SK-N-MC (cell line): ENCODE data around the gene CCDC187.

Experiments
- DNase-seq: peaks from one replicate; pipeline ENCODE4 v3.0.0-alpha.2; 2011; ENCODE audit warnings: low read depth, low spot score
- H3K27ac ChIP-seq: fragments of 200-600 bp; sonication (generic); 2 replicates; pipeline ENCODE4 v1.5.1; 2016; ENCODE audit warnings: mixed run types
- H3K36me3 ChIP-seq: fragments of 200-600 bp; sonication (generic); 2 replicates; pipeline ENCODE4 v1.6.1; 2017; ENCODE audit warnings: antibody characterized with exemption, low read length, mixed read lengths; ENCODE audit not compliant: insufficient read depth
- H3K4me3 ChIP-seq: fragments of 200-600 bp; sonication (generic); 2 replicates; pipeline ENCODE4 v1.5.1; 2016
- H3K9ac ChIP-seq: fragments of 200-600 bp; sonication (generic); 2 replicates; pipeline ENCODE4 v1.8.0; 2017; ENCODE audit warnings: mixed run types, mixed read lengths; ENCODE audit not compliant: insufficient read length
- H3K9me3 ChIP-seq: fragments of 200-600 bp; sonication (generic); 2 replicates; pipeline ENCODE4 v1.6.1; 2017; ENCODE audit warnings: low read depth, mild to moderate bottlenecking, antibody characterized with exemption, low read length, moderate library complexity, mixed read lengths
- EZH2 ChIP-seq: fragments of 200-600 bp; sonication (generic); IDR thresholded peaks from one replicate; pipeline ENCODE4 v1.6.1; 2017; ENCODE audit warnings: antibody characterized with exemption
- FOXP2 ChIP-seq: optimal IDR thresholded peaks from 2 replicates; pipeline ENCODE3; 2011; ENCODE audit warnings: mild to moderate bottlenecking, moderate library complexity; ENCODE audit not compliant: insufficient read depth; ENCODE audit errors: extremely low read length, control extremely low read depth
- POLR2AphosphoS5 ChIP-seq: IDR thresholded peaks from 2 replicates; pipeline ENCODE4 v1.6.1; 2012; ENCODE audit warnings: mild to moderate bottlenecking, low read depth, low read length, borderline replicate concordance

Gene CCDC187

GRCh38 chr9:136336156-136336870 lies 32.4 kb upstream of the CCDC187 start:
- Histone ChIP-seq H3K36me3 (peaks cover 6% of the 10 kb centered on the region; the same call in 1 of the 2 replicates), H3K9ac (no peak overlapping the region)

GRCh38 chr9:136335296-136336155 lies 31.6 kb upstream of the CCDC187 start:
- Histone ChIP-seq H3K4me3 (no peak overlapping the region), H3K36me3 (peaks cover 6% of the 10 kb centered on the region; the same call in 1 of the 2 replicates), H3K27ac (no peak overlapping the region), H3K9me3 (no peaks in the 10 kb centered on the region), H3K9ac (no peak overlapping the region)
- TF ChIP-seq FOXP2 (no peak), POLR2AphosphoS5 (no peak), EZH2 (no peak)
- DNase-seq: no peak

More at GRCh38 chr9:136336156-136336870, 32.4 kb upstream of the CCDC187 start:
- no peak for DNase-seq
- no peaks in the 10 kb centered on the region for H3K9me3 ChIP-seq
- TF ChIP-seq FOXP2 (no peak), EZH2 (no peak), POLR2AphosphoS5 (no peak)
- no peak overlapping the region for H3K27ac ChIP-seq
- no peak overlapping the region for H3K4me3 ChIP-seq

- Histone ChIP-seq H3K4me3 (no peak overlapping the region), H3K27ac (no peak overlapping the region), H3K9ac (no peak overlapping the region), H3K9me3 (no peaks in the 10 kb centered on the region), H3K36me3 (peaks cover 6% of the 10 kb centered on the region; the same call in 1 of the 2 replicates)
- TF ChIP-seq EZH2 (no peak), FOXP2 (no peak), POLR2AphosphoS5 (no peak)
- DNase-seq: no peak
Measured at GRCh38 chr9:136334541-136334940, 30.6 kb upstream of the CCDC187 start.

- H3K9ac ChIP-seq: no peak overlapping the region
- no peak for TF ChIP-seq POLR2AphosphoS5
- TF ChIP-seq FOXP2: no peak
- TF ChIP-seq EZH2: no peak
- no peak overlapping the region for H3K4me3 ChIP-seq
- no peak for DNase-seq
- H3K9me3 ChIP-seq: no peaks in the 10 kb centered on the region
- H3K27ac ChIP-seq: no peak overlapping the region
- H3K36me3 ChIP-seq: peaks cover 5% of the 10 kb centered on the region; the same call in 1 of the 2 replicates
Measured at GRCh38 chr9:136333486-136333885, 29.6 kb upstream of the CCDC187 start.

GRCh38 chr9:136333045-136333444 lies 29.2 kb upstream of the CCDC187 start:
- Histone ChIP-seq H3K9ac (no peak overlapping the region), H3K4me3 (no peak overlapping the region), H3K36me3 (peaks cover 4% of the 10 kb centered on the region; the same call in 1 of the 2 replicates), H3K27ac (no peak overlapping the region), H3K9me3 (no peaks in the 10 kb centered on the region)
- DNase-seq: no peak
- TF ChIP-seq POLR2AphosphoS5 (no peak), FOXP2 (no peak), EZH2 (no peak)

- H3K36me3 ChIP-seq: peaks cover 2% of the 10 kb centered on the region; the same call in 1 of the 2 replicates
- no peak overlapping the region for H3K9ac ChIP-seq
- H3K4me3 ChIP-seq: no peak overlapping the region
- TF ChIP-seq EZH2 (no peak), FOXP2 (no peak), POLR2AphosphoS5 (no peak)
- H3K9me3 ChIP-seq: no peaks in the 10 kb centered on the region
- H3K27ac ChIP-seq: no peak overlapping the region
- DNase-seq: no peak
Measured at GRCh38 chr9:136332482-136332983, 28.6 kb upstream of the CCDC187 start.

- DNase-seq: no peak
- TF ChIP-seq EZH2 (no peak), FOXP2 (no peak), POLR2AphosphoS5 (no peak)
- no peak overlapping the region for H3K4me3 ChIP-seq
- H3K36me3 ChIP-seq: no peaks in the 10 kb centered on the region; the same call in 1 of the 2 replicates
- no peaks in the 10 kb centered on the region for H3K9me3 ChIP-seq
- H3K27ac ChIP-seq: no peak overlapping the region
- no peak overlapping the region for H3K9ac ChIP-seq
Measured at GRCh38 chr9:136331556-136332481, 27.9 kb upstream of the CCDC187 start.
